Stimulated activated CD4-positive, alpha-beta T cell treated with anti-CD3 and anti-CD28 coated beads, Interleukin-15, amount 100 ng/mL, for 24 hours (primary cell): Measurements from ENCODE around the gene SNTG2.

ENCODE experiments used
- DNase-seq: peaks from one replicate; pipeline ENCODE4 v3.0.0-alpha.2; 2020

SNTG2 gene

GRCh38 chr2:953975-954686 is 3.5 kb downstream of the SNTG2 start:
- DNase-seq: no peak

- DNase-seq: no peak
These were observed 4.0 kb downstream of the SNTG2 start for GRCh38 chr2:954687-955000.

- DNase-seq: no peak
These were observed 5.4 kb downstream of the SNTG2 start for GRCh38 chr2:955829-956731.

- DNase-seq: no peak
These were observed 8.8 kb downstream of the SNTG2 start for GRCh38 chr2:959457-959856.

GRCh38 chr2:960061-960736 is 9.6 kb downstream of the SNTG2 start:
- DNase-seq: no peak

GRCh38 chr2:961786-962185 is 11.1 kb downstream of the SNTG2 start:
- no peak for DNase-seq

- no peak for DNase-seq
These were observed 13.2 kb downstream of the SNTG2 start for GRCh38 chr2:963876-964275.

- DNase-seq: no peak
These were observed 13.9 kb downstream of the SNTG2 start for GRCh38 chr2:964562-964961.

GRCh38 chr2:965640-966147 is 15.0 kb downstream of the SNTG2 start:
- DNase-seq: no peak

- DNase-seq: no peak
These were observed 22.5 kb downstream of the SNTG2 start for GRCh38 chr2:973129-973528.

GRCh38 chr2:974054-974453 is 23.4 kb downstream of the SNTG2 start:
- DNase-seq: no peak

GRCh38 chr2:974502-974901 is 23.9 kb downstream of the SNTG2 start:
- no peak for DNase-seq

- no peak for DNase-seq
These were observed 24.4 kb downstream of the SNTG2 start for GRCh38 chr2:975095-975494.

- DNase-seq: no peak
These were observed 28.6 kb downstream of the SNTG2 start for GRCh38 chr2:979069-979928.

- no peak for DNase-seq
These were observed 29.5 kb downstream of the SNTG2 start for GRCh38 chr2:980176-980575.

- DNase-seq: no peak
These were observed 30.6 kb downstream of the SNTG2 start for GRCh38 chr2:981258-981657.

- no peak for DNase-seq
These were observed 31.1 kb downstream of the SNTG2 start for GRCh38 chr2:981759-982158.

- DNase-seq: no peak
These were observed 34.8 kb downstream of the SNTG2 start for GRCh38 chr2:985317-985898.

GRCh38 chr2:987789-988188 is 37.1 kb downstream of the SNTG2 start:
- no peak for DNase-seq

- no peak for DNase-seq
These were observed 39.3 kb downstream of the SNTG2 start for GRCh38 chr2:989781-990467.

- no peak for DNase-seq
These were observed 40.3 kb downstream of the SNTG2 start for GRCh38 chr2:990970-991369.

GRCh38 chr2:1002350-1002749 is 51.7 kb downstream of the SNTG2 start:
- DNase-seq: no peak
